Ishikawa (cell line): ENCODE data around the gene SLC2A8.

Experiments
- CEBPB ChIP-seq: IDR thresholded peaks from 2 replicates; pipeline ENCODE4 v1.6.1; 2012
- CREB1 ChIP-seq: IDR thresholded peaks from 2 replicates; pipeline ENCODE4 v1.6.1; 2012; ENCODE audit warnings: low read depth
- EGR1 ChIP-seq: IDR thresholded peaks from 2 replicates; pipeline ENCODE4 v1.6.1; 2012
- EP300 ChIP-seq: IDR thresholded peaks from 2 replicates; pipeline ENCODE4 v1.6.1; 2012; ENCODE audit warnings: borderline replicate concordance
- FOXM1 ChIP-seq: IDR thresholded peaks from 2 replicates; pipeline ENCODE4 v1.6.1; 2012; ENCODE audit warnings: low read depth, borderline replicate concordance
- NFIC ChIP-seq: IDR thresholded peaks from 2 replicates; pipeline ENCODE4 v1.6.1; 2012
- REST ChIP-seq: IDR thresholded peaks from 2 replicates; pipeline ENCODE4 v1.6.1; 2012; ENCODE audit warnings: low read depth, mild to moderate bottlenecking
- TAF1 ChIP-seq: IDR thresholded peaks from 2 replicates; pipeline ENCODE4 v1.6.1; 2012; ENCODE audit warnings: low read depth, mild to moderate bottlenecking
- TCF12 ChIP-seq: IDR thresholded peaks from 2 replicates; pipeline ENCODE4 v1.6.1; 2012; ENCODE audit warnings: low read depth
- TEAD4 ChIP-seq: IDR thresholded peaks from 2 replicates; pipeline ENCODE4 v1.6.1; 2012
- USF1 ChIP-seq: IDR thresholded peaks from 2 replicates; pipeline ENCODE4 v1.6.1; 2012
- YY1 ChIP-seq: IDR thresholded peaks from 2 replicates; pipeline ENCODE4 v1.6.1; 2012; ENCODE audit warnings: low read depth
- ZBTB7A ChIP-seq: IDR thresholded peaks from 2 replicates; pipeline ENCODE4 v1.6.1; 2012; ENCODE audit warnings: low read depth
- TF ChIP-seq, protein P1 (sequence below): IDR thresholded peaks from 2 replicates; pipeline ENCODE4 v1.6.1; 2012

The SLC2A8 gene

DNA sequence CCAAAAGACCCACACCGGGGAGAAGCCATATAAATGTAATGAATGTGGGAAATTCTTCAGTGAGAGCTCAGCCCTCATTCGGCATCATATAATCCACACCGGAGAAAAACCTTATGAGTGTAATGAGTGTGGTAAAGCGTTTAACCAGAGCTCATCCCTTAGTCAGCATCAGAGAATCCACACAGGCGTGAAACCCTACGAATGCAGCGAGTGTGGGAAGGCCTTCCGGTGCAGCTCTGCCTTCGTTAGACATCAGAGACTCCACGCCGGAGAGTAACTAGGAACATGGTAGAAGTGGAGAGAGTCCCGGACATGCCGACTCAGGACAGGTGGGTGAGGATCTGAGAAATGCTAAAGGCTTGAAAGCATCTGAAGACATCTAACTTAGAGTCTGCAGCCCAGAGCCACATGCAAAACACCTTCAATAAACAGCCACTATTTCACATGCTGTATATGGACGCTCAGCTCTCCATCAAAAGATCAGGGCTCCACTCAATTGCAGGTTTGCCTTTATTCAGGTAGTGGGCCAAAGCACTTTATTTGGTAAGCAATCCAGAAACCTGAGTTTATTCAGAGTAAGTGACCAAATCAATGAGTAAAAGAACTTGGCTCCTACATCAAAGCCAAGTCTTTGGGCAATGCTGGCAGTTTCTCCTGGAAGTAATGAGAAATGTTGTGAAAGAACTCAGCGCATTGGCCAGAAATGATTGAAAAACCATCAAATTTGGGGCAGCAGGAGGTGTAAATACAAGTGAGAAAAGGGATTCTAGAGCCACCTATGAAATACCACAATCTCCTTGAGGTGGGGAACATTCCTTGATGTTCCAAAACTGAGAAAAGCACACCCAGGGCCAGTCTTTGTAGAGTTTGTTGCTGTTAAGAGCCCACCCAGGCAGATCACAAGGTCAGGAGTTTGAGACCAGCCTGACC lies 48.2 kb downstream of the SLC2A8 start:
- TF ChIP-seq NFIC (no peak), TEAD4 (peak; percentile 15; the same call in 1 of the 2 replicates), ZBTB7A (no peak), FOXM1 (no peak)

GRCh38 chr9:127445851-127446712 lies 49.1 kb downstream of the SLC2A8 start:
- TF ChIP-seq EGR1 (no peak), REST (no peak), CREB1 (no peak), TEAD4 (no peak), TCF12 (no peak)
- TF ChIP-seq, protein P1, sequence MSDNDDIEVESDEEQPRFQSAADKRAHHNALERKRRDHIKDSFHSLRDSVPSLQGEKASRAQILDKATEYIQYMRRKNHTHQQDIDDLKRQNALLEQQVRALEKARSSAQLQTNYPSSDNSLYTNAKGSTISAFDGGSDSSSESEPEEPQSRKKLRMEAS = no peak

- TF ChIP-seq NFIC (no peak), USF1 (no peak), FOXM1 (no peak), TEAD4 (no peak), REST (no peak), CEBPB (no peak), ZBTB7A (no peak), TCF12 (no peak), TAF1 (no peak), EGR1 (no peak), EP300 (no peak), CREB1 (no peak)
- TF ChIP-seq, protein P1 = no peak
Observed at GRCh38 chr9:127446713-127447415, 49.9 kb downstream of the SLC2A8 start.

- no peak; the same call in 1 of the 2 replicates for TF ChIP-seq YY1
- TF ChIP-seq CREB1 = 0 out of 2 replicates have a peak, but pooled peaks have one; percentile 30
Observed at GRCh38 chr9:127447416-127448111, 50.6 kb downstream of the SLC2A8 start.

- no peak for TF ChIP-seq REST
Observed at GRCh38 chr9:127448112-127448805, 51.3 kb downstream of the SLC2A8 start.
